ENCODE results near the gene ENOX2.

Gene ENOX2

GRCh38 chrX:130874751-130875150 is 28.3 kb downstream of the ENOX2 start:
- H2AFZ ChIP-seq (ENCODE audit: low read depth, low read length): no peak overlapping the region
- no peaks in the 10 kb centered on the region for H3K36me3 ChIP-seq (ENCODE audit: insufficient read depth, low read length)
- H3K9me3 ChIP-seq (ENCODE audit: low read length): no peaks in the 10 kb centered on the region
- H3K4me3 ChIP-seq (ENCODE audit: low read length): no peak overlapping the region
- no peaks in the 10 kb centered on the region for H3K27me3 ChIP-seq (ENCODE audit: insufficient read depth, low read length)
- H3K4me1 ChIP-seq (ENCODE audit: insufficient read depth, low read length): peaks cover 6% of the 10 kb centered on the region

- Histone ChIP-seq H3K27me3 (ENCODE audit: insufficient read depth, low read length) (no peaks in the 10 kb centered on the region), H2AFZ (ENCODE audit: low read depth, low read length) (no peak overlapping the region), H3K36me3 (ENCODE audit: insufficient read depth, low read length) (no peaks in the 10 kb centered on the region), H3K4me1 (ENCODE audit: insufficient read depth, low read length) (no peaks in the 10 kb centered on the region), H3K4me3 (ENCODE audit: low read length) (no peak overlapping the region), H3K9me3 (ENCODE audit: low read length) (no peaks in the 10 kb centered on the region)
These were observed 33.8 kb downstream of the ENOX2 start for GRCh38 chrX:130869239-130869638.

GRCh38 chrX:130861462-130861861 is 41.5 kb downstream of the ENOX2 start:
- H3K4me3 ChIP-seq (ENCODE audit: low read length): no peak overlapping the region
- H2AFZ ChIP-seq (ENCODE audit: low read depth, low read length): no peak overlapping the region
- no peaks in the 10 kb centered on the region for H3K4me1 ChIP-seq (ENCODE audit: insufficient read depth, low read length)
- no peaks in the 10 kb centered on the region for H3K27me3 ChIP-seq (ENCODE audit: insufficient read depth, low read length)
- H3K36me3 ChIP-seq (ENCODE audit: insufficient read depth, low read length): no peaks in the 10 kb centered on the region
- H3K9me3 ChIP-seq (ENCODE audit: low read length): no peaks in the 10 kb centered on the region

GRCh38 chrX:130857207-130857606 is 45.8 kb downstream of the ENOX2 start:
- Histone ChIP-seq H3K27me3 (ENCODE audit: insufficient read depth, low read length) (no peaks in the 10 kb centered on the region), H2AFZ (ENCODE audit: low read depth, low read length) (no peak overlapping the region), H3K36me3 (ENCODE audit: insufficient read depth, low read length) (no peaks in the 10 kb centered on the region), H3K9me3 (ENCODE audit: low read length) (no peaks in the 10 kb centered on the region), H3K4me3 (ENCODE audit: low read length) (no peak overlapping the region), H3K4me1 (ENCODE audit: insufficient read depth, low read length) (no peaks in the 10 kb centered on the region)

GRCh38 chrX:130851569-130851968 is 51.4 kb downstream of the ENOX2 start:
- no peak overlapping the region for H3K4me3 ChIP-seq (ENCODE audit: low read length)
- no peaks in the 10 kb centered on the region for H3K27me3 ChIP-seq (ENCODE audit: insufficient read depth, low read length)
- H3K36me3 ChIP-seq (ENCODE audit: insufficient read depth, low read length): no peaks in the 10 kb centered on the region
- H3K4me1 ChIP-seq (ENCODE audit: insufficient read depth, low read length): no peaks in the 10 kb centered on the region
- H3K9me3 ChIP-seq (ENCODE audit: low read length): no peaks in the 10 kb centered on the region
- no peak overlapping the region for H2AFZ ChIP-seq (ENCODE audit: low read depth, low read length)

GRCh38 chrX:130848763-130849162 is 54.2 kb downstream of the ENOX2 start:
- H3K4me1 ChIP-seq (ENCODE audit: insufficient read depth, low read length): no peaks in the 10 kb centered on the region
- no peaks in the 10 kb centered on the region for H3K36me3 ChIP-seq (ENCODE audit: insufficient read depth, low read length)
- no peaks in the 10 kb centered on the region for H3K27me3 ChIP-seq (ENCODE audit: insufficient read depth, low read length)
- no peaks in the 10 kb centered on the region for H3K9me3 ChIP-seq (ENCODE audit: low read length)
- H2AFZ ChIP-seq (ENCODE audit: low read depth, low read length): no peak overlapping the region
- H3K4me3 ChIP-seq (ENCODE audit: low read length): no peak overlapping the region

GRCh38 chrX:130846746-130847145 is 56.3 kb downstream of the ENOX2 start:
- H3K9me3 ChIP-seq (ENCODE audit: low read length): no peaks in the 10 kb centered on the region
- no peak overlapping the region for H2AFZ ChIP-seq (ENCODE audit: low read depth, low read length)
- no peaks in the 10 kb centered on the region for H3K4me1 ChIP-seq (ENCODE audit: insufficient read depth, low read length)
- H3K36me3 ChIP-seq (ENCODE audit: insufficient read depth, low read length): no peaks in the 10 kb centered on the region
- H3K27me3 ChIP-seq (ENCODE audit: insufficient read depth, low read length): no peaks in the 10 kb centered on the region
- no peak overlapping the region for H3K4me3 ChIP-seq (ENCODE audit: low read length)

- no peaks in the 10 kb centered on the region for H3K27me3 ChIP-seq (ENCODE audit: insufficient read depth, low read length)
- no peaks in the 10 kb centered on the region for H3K36me3 ChIP-seq (ENCODE audit: insufficient read depth, low read length)
- H3K4me1 ChIP-seq (ENCODE audit: insufficient read depth, low read length): no peaks in the 10 kb centered on the region
- no peaks in the 10 kb centered on the region for H3K9me3 ChIP-seq (ENCODE audit: low read length)
- no peak overlapping the region for H3K4me3 ChIP-seq (ENCODE audit: low read length)
- H2AFZ ChIP-seq (ENCODE audit: low read depth, low read length): no peak overlapping the region
These were observed 61.2 kb downstream of the ENOX2 start for GRCh38 chrX:130841776-130842175.

- Histone ChIP-seq H3K4me3 (ENCODE audit: low read length) (no peak overlapping the region), H3K36me3 (ENCODE audit: insufficient read depth, low read length) (no peaks in the 10 kb centered on the region), H3K9me3 (ENCODE audit: low read length) (no peaks in the 10 kb centered on the region), H2AFZ (ENCODE audit: low read depth, low read length) (no peak overlapping the region), H3K4me1 (ENCODE audit: insufficient read depth, low read length) (no peaks in the 10 kb centered on the region), H3K27me3 (ENCODE audit: insufficient read depth, low read length) (no peaks in the 10 kb centered on the region)
These were observed 62.7 kb downstream of the ENOX2 start for GRCh38 chrX:130840345-130840744.

GRCh38 chrX:130836447-130836846 is 66.6 kb downstream of the ENOX2 start:
- Histone ChIP-seq H3K9me3 (ENCODE audit: low read length) (no peaks in the 10 kb centered on the region), H2AFZ (ENCODE audit: low read depth, low read length) (no peak overlapping the region), H3K4me1 (ENCODE audit: insufficient read depth, low read length) (no peaks in the 10 kb centered on the region), H3K27me3 (ENCODE audit: insufficient read depth, low read length) (no peaks in the 10 kb centered on the region), H3K36me3 (ENCODE audit: insufficient read depth, low read length) (no peaks in the 10 kb centered on the region), H3K4me3 (ENCODE audit: low read length) (no peak overlapping the region)

GRCh38 chrX:130834830-130835229 is 68.2 kb downstream of the ENOX2 start:
- Histone ChIP-seq H3K36me3 (ENCODE audit: insufficient read depth, low read length) (no peaks in the 10 kb centered on the region), H3K4me3 (ENCODE audit: low read length) (no peak overlapping the region), H3K9me3 (ENCODE audit: low read length) (no peaks in the 10 kb centered on the region), H3K4me1 (ENCODE audit: insufficient read depth, low read length) (no peaks in the 10 kb centered on the region), H3K27me3 (ENCODE audit: insufficient read depth, low read length) (no peaks in the 10 kb centered on the region), H2AFZ (ENCODE audit: low read depth, low read length) (no peak overlapping the region)

GRCh38 chrX:130834149-130834548 is 68.9 kb downstream of the ENOX2 start:
- Histone ChIP-seq H3K4me1 (ENCODE audit: insufficient read depth, low read length) (no peaks in the 10 kb centered on the region), H3K27me3 (ENCODE audit: insufficient read depth, low read length) (no peaks in the 10 kb centered on the region), H2AFZ (ENCODE audit: low read depth, low read length) (no peak overlapping the region)

GRCh38 chrX:130831347-130831722 is 71.7 kb downstream of the ENOX2 start:
- H3K4me1 ChIP-seq (ENCODE audit: insufficient read depth, low read length): no peaks in the 10 kb centered on the region
- no peak overlapping the region for H3K4me3 ChIP-seq (ENCODE audit: low read length)
- H2AFZ ChIP-seq (ENCODE audit: low read depth, low read length): no peak overlapping the region
- H3K9me3 ChIP-seq (ENCODE audit: low read length): no peaks in the 10 kb centered on the region
- no peaks in the 10 kb centered on the region for H3K27me3 ChIP-seq (ENCODE audit: insufficient read depth, low read length)
- no peaks in the 10 kb centered on the region for H3K36me3 ChIP-seq (ENCODE audit: insufficient read depth, low read length)

More at GRCh38 chrX:130834149-130834548, 68.9 kb downstream of the ENOX2 start:
- H3K36me3 ChIP-seq (ENCODE audit: insufficient read depth, low read length): no peaks in the 10 kb centered on the region
- H3K9me3 ChIP-seq (ENCODE audit: low read length): no peaks in the 10 kb centered on the region
- H3K4me3 ChIP-seq (ENCODE audit: low read length): no peak overlapping the region

- H3K4me3 ChIP-seq (ENCODE audit: low read length): no peak overlapping the region
- no peak overlapping the region for H2AFZ ChIP-seq (ENCODE audit: low read depth, low read length)
- no peaks in the 10 kb centered on the region for H3K9me3 ChIP-seq (ENCODE audit: low read length)
- no peaks in the 10 kb centered on the region for H3K36me3 ChIP-seq (ENCODE audit: insufficient read depth, low read length)
- H3K27me3 ChIP-seq (ENCODE audit: insufficient read depth, low read length): no peaks in the 10 kb centered on the region
- H3K4me1 ChIP-seq (ENCODE audit: insufficient read depth, low read length): no peaks in the 10 kb centered on the region
These were observed 72.2 kb downstream of the ENOX2 start for GRCh38 chrX:130830599-130831346.

Measured in neuron (in vitro differentiated cells).